GM23248 (cell line): Measurements from ENCODE around the gene FAM98A.

Source experiments
- EZH2 ChIP-seq: fragments of 200-600 bp; sonication (generic); IDR thresholded peaks from 2 replicates; pipeline ENCODE4 v1.6.1; 2018; ENCODE audit warnings: antibody characterized with exemption, mild to moderate bottlenecking; ENCODE audit not compliant: insufficient read depth, poor library complexity, severe bottlenecking
- EZH2phosphoT487 ChIP-seq: fragments of 200-600 bp; sonication (generic); IDR thresholded peaks from 2 replicates; pipeline ENCODE4 v1.6.1; 2018; ENCODE audit warnings: antibody characterized with exemption, moderate library complexity, mild to moderate bottlenecking, low read depth; ENCODE audit not compliant: insufficient read depth

DNA sequence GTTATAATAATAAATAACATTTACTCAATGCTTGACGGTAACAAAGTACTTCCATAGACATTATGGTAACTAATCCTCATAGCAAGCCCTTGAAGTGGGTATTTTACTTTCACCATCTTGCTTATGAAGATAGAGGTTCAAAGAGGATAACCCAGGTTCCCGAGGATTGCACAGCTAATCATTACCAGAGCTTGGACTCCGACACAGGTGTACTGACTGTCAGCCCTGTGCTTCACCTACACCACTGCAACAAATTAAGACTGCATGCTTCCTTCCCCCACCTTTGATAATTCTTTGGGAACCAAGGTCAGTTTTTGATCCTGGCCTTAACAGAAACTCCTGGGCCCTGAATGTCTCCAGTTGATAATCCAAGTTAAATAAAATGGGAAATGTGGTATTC lies 48.9 kb downstream of the FAM98A start:
- no peak for TF ChIP-seq EZH2
- TF ChIP-seq EZH2phosphoT487: no peak
